ENCODE data around the gene KRT6A.

DNA sequence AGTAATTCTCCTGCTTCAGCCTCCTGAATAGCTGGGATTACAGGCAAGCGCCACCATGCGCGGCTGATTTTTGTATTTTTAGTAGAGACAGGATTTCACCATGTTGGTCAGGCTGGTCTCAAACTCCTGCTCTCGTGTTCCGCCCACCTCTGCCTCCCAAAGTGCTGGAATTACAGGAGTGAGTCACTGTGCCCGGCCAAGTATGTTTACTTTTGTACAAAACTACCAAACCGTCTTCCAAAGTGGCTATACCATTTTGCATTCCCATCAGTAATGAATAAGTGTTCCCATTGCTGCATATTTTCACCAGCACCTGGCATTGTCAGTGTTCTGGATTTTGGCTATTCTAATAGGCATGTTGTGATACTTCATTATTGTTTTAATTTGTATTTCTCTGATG is 8.4 kb upstream of the KRT6A start:
- TF ChIP-seq, protein P1, sequence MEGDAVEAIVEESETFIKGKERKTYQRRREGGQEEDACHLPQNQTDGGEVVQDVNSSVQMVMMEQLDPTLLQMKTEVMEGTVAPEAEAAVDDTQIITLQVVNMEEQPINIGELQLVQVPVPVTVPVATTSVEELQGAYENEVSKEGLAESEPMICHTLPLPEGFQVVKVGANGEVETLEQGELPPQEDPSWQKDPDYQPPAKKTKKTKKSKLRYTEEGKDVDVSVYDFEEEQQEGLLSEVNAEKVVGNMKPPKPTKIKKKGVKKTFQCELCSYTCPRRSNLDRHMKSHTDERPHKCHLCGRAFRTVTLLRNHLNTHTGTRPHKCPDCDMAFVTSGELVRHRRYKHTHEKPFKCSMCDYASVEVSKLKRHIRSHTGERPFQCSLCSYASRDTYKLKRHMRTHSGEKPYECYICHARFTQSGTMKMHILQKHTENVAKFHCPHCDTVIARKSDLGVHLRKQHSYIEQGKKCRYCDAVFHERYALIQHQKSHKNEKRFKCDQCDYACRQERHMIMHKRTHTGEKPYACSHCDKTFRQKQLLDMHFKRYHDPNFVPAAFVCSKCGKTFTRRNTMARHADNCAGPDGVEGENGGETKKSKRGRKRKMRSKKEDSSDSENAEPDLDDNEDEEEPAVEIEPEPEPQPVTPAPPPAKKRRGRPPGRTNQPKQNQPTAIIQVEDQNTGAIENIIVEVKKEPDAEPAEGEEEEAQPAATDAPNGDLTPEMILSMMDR (IDR thresholded peaks at IDR 0.05; ENCODE audit: low read length) = no peak
- no peak for TF ChIP-seq EZH2 (optimal IDR thresholded peaks at IDR 0.05; ENCODE audit: low read depth, low read length)

Measured in MM.1S (cell line).